Epidermal melanocyte (primary cell): ENCODE results near the gene FRMD4B.

Experiments used
- DNase-seq: peaks from one replicate; pipeline ENCODE4 v3.0.0; 2011; ENCODE audit warnings: low spot score; ENCODE audit not compliant: insufficient read length

The FRMD4B gene

DNA sequence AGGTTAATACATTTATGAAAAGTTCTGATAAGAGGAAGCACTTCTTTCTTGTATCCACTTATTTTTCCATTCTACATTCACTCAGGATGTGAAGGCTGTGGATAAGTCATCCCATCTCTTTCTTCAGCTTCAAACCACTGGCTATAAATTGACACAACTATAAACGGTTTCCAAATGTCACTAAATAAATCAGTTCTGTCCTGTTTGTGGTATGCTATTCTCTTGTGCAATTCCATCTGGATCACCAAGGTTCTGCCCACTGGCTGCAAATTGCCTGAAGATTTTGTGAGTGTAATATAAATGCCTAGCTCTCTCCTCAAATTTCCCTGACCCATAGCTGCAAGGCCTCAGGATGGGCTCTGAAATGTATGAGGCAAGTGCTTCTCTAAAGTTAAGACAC lies 256.4 kb downstream of the FRMD4B start:
- DNase-seq = no peak

DNA sequence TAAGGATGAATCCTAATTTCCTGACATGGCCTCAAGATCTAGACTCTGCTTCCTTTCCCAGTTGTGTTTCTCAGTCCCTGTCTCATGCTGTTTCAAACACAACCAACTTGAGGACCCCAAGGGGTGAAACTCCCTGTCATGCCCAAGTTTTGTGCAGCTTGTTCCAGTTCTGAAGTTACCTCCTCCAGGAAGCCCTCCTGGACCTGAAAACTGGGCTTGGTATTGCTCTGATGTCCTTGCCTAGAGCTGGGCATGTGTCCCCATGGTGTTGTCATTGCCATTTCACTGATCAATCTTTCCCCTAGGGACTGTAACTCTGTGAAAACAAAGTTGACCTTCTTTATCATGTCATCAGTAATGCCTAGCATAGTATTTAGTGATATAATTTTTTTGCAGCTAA lies 257.4 kb downstream of the FRMD4B start:
- no peak for DNase-seq

DNA sequence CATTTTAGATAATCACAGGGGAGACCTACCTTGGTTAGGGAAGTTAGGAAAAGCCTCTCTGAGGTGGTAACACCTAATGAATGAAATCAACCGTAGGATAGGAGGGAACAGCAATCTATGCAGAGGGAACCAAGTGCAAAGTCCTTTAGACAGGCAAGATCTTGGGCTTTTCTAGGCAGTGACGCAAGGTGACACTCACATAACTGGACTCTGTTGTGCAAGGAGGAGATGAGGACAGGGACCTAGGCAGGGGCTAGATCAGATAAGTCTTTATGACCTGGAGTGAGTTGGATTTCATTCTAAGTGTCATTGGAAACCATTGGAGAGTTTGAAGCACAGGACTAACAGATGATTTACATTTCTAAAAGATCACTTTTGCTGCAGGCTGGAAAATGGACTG lies 258.9 kb downstream of the FRMD4B start:
- no peak for DNase-seq

- DNase-seq = no peak
These were observed 259.7 kb downstream of the FRMD4B start for GRCh38 chr3:69126216-69126615.

DNA sequence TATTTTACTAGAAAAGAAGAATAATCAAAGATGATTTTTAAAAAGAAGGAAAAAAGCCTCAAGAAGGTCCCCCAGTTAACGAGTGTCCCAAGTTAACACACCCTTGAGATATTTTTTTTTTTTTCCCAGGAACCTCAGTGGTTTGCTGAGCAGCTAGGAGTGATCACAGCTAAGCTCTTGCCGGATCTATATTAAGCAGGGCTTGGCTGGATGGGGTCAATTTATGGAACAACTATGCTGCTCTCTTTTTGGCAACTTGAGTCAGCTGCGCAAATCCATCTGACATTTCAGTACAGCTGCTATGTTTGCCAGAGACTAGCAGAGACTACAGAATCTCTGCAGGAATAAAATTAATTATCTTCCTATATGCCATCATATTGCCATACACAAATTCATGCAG lies 263.5 kb downstream of the FRMD4B start, which contains the start of gene LMOD3:
TSS of gene LMOD3 (minus strand) at position 193 of the 400 bp plus-strand sequence. CDS start 209 bp downstream, outside the sequence.
- no peak for DNase-seq

GRCh38 chr3:69121950-69122349 lies 263.9 kb downstream of the FRMD4B start:
- DNase-seq = no peak

- DNase-seq = no peak
These were observed 264.4 kb downstream of the FRMD4B start for GRCh38 chr3:69121513-69121912.

DNA sequence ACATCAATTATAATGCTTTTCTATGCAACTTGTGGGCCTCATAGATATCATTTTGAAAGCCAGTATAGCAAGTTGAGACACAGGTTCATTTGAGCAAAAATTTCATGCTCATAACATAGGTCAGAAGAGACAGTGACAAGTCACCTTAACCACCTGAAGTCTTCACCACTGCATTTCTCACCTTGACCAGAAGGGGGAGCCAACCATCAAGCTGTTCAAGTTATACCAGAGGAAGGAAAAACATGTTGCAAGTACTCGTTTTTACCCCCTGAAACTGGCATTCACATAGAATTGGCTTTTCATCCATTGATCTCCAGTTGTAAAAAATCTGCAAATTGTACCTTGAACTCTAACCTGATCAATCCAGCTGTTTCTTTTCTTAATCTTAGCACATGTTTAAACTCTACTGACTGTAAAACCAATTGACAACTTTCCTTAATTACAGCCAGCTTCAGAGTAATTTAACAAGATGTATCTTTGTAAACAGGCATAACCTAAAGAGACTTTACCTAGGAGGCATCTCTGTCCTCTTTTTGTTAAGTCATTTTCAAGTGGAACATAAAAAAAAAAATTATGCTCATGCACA lies 264.9 kb downstream of the FRMD4B start:
- DNase-seq = no peak
